Esophagus squamous epithelium (tissue), 4 donors: ENCODE results near the gene AUTS2.

Experiments used
- CTCF ChIP-seq, 6 experiments: fragments of 450-650 bp in 4 of 6; fragments of 200-600 bp in 2 of 6; sonication (generic) in 2 of 6; IDR thresholded peaks; one replicate each; pipeline ENCODE4 v1.5.1; 2016 to 2019; ENCODE audit warnings: antibody characterized with exemption in 6 of 6, mild to moderate bottlenecking in 4 of 6, moderate library complexity in 4 of 6
- POLR2A ChIP-seq, 4 donors: fragments of 450-650 bp; IDR thresholded peaks; one replicate each; pipeline ENCODE4 v1.6.1; 2017; ENCODE audit warnings: antibody characterized with exemption in 4 of 4, mild to moderate bottlenecking in 4 of 4, moderate library complexity in 3 of 4

GRCh38 chr7:69996121-69996520 is 397.8 kb downstream of the AUTS2 start:
- no peak for TF ChIP-seq POLR2A (IDR thresholded peaks at IDR 0.05)
- TF ChIP-seq CTCF (IDR thresholded peaks at IDR 0.05) = no peak
